Heart right ventricle (tissue), 16 donors: ENCODE results near the gene ELF4. TPM values are rescaled to one million over a fixed set of nuclear protein-coding genes. Genes with fewer than 3 reads are reported as not detected.

Experiments
- ATAC-seq, 8 donors: fragments of 200-7000 bp; cut with Tn5 transposase; one replicate each; pipeline ENCODE4 v1.9.1; 2020; ENCODE audit warnings: mild to moderate bottlenecking in 8 of 8, moderate library complexity in 8 of 8, moderate number of reproducible peaks in 1 of 8
- DNase-seq, 2 donors: peaks; one replicate each; pipeline ENCODE4 v3.0.0-alpha.2; 2020
- H3K27ac ChIP-seq, 10 donors: fragments of 200-600 bp; sonication (generic) in 2 of 10; one replicate each; pipeline versions ENCODE4 v1.5.0 to v1.8.0; 2020 to 2022; ENCODE audit warnings: mild to moderate bottlenecking in 3 of 10
- H3K27me3 ChIP-seq, 7 donors: fragments of 200-600 bp; one replicate each; pipeline ENCODE4 v1.8.0; 2021 to 2022; ENCODE audit warnings: mild to moderate bottlenecking in 2 of 7
- H3K36me3 ChIP-seq, 9 donors: fragments of 200-600 bp; sonication (generic) in 1 of 9; one replicate each; pipeline versions ENCODE4 v1.5.0 to v1.8.0; 2020 to 2022; ENCODE audit warnings: mild to moderate bottlenecking in 2 of 9
- H3K4me1 ChIP-seq, 9 donors: fragments of 200-600 bp; sonication (generic) in 1 of 9; one replicate each; pipeline versions ENCODE4 v1.5.0 to v1.8.0; 2020 to 2022; ENCODE audit warnings: mild to moderate bottlenecking in 4 of 9
- H3K4me3 ChIP-seq, 10 donors: fragments of 200-600 bp; sonication (generic) in 2 of 10; one replicate each; pipeline versions ENCODE4 v1.5.0 to v1.8.0; 2020 to 2022; ENCODE audit warnings: mild to moderate bottlenecking in 7 of 10, moderate library complexity in 2 of 10
- H3K9me3 ChIP-seq, 11 donors: fragments of 200-600 bp in 10 of 11; sonication (generic) in 2 of 11; one replicate each; pipeline versions ENCODE4 v1.5.0 to v1.8.0; 2013 to 2022; ENCODE audit warnings: mild to moderate bottlenecking in 2 of 11, control low read depth in 1 of 11, moderate library complexity in 1 of 11
- CTCF ChIP-seq, 9 donors: fragments of 200-600 bp; sonication (generic) in 2 of 9; IDR thresholded peaks; one replicate each; pipeline versions ENCODE4 v1.5.0 to v1.8.0; 2021 to 2022; ENCODE audit warnings: antibody characterized with exemption in 9 of 9, mild to moderate bottlenecking in 5 of 9, moderate library complexity in 1 of 9
- WGBS, 2 donors: extraction: QIAGEN DNeasy Blood & Tissue Kit; methylation state at CpG; one replicate each; pipeline ENCODE4 v1.1.7; 2013; ENCODE audit warnings: inconsistent platforms in 1 of 2; 5-methylcytosine and 5-hydroxymethylcytosine counted together
- intact Hi-C, 10 donors: fragments of 100-400 bp; cut with DNase I; formaldehyde crosslinking; loops; one replicate each; pipeline versions ENCODE4 v1.11.1 to v1.14.2; 2022
- polyA plus RNA-seq, 2 donors: library from polyadenylated mRNA; stranded (reverse); fragments of 200-250 nt; gene quantifications; one replicate each; pipeline ENCODE4 v1.2.3, GENCODE V29; 2013
- total RNA-seq, 10 donors: library from RNA; stranded (reverse); fragmentation: NEBNext Ultra II Directional in 3 of 10; extraction: Animal tissue kit (Norgen Biotek cat#: 25700) in 3 of 10; gene quantifications; one replicate each; pipeline versions ENCODE4 v1.2.1 to v1.2.4, GENCODE V29; 2021 to 2023
- donor health status: Arrhythmogenic right ventricular cardiomyopathy.
- donor health status: ischemic (EF 13 %, LVEDD 7.1; RV severe dilation, severe dysfunction).
- donor health status: healthy with polysubstance abuse.
- donor health status: DM: no; HTN: yes; CAD: no.
- donor health status: DM: no; HTN: no; CAD: no.
- donor health status: ischemic (EF 25% LVEDD 6.9; RV normal size, moderate dysfunction).
- donor health status: ischemic (EF 25% LVEDD 5.7; RV mildly dilated, moderate dysfunction).
- donor health status: healthy.
- donor health status: DM: yes; HTN: yes; CAD: no.
- donor health status: Ischemic cardiomyopathy.
- donor health status: ischemic (EF 35%, LVEDD 5.7; RV mildly dilated, moderate dysfunction).
- donor health status: nonischemic (EF 11% LVEDD 7.7; RV severe dilation, severe dysfunction).
- donor health status: DM: yes; HTN: yes; CAD: no.
- donor health status: PGD.
- donor health status: ischemic (EF 29% LVEDD 5.4; RV normal size, mild dysfunction).
- donor health status: nonischemic (EF 23%, LVEDD 6.1; RV moderate dilation, normal function).

The ELF4 gene
- total and polyA plus RNA-seq, 12 donors, result 1.8 to 8.6 (median 2.7) TPM

- peak overlapping the region in 7 of 10 donors; percentile 40 to 85 (median 62) for H3K27ac ChIP-seq
- TF ChIP-seq CTCF (IDR thresholded peaks at IDR 0.05), result no peak
- peaks cover 0 to 52% (median 23%) of the 10 kb centered on the region in 9 donors for H3K4me1 ChIP-seq
- H3K9me3 ChIP-seq, result no peaks in the 10 kb centered on the region
- H3K27me3 ChIP-seq, result peaks cover 0 to 7% (median 0%) of the 10 kb centered on the region in 7 donors
- DNase-seq (peak in 1 of 2 donors; percentile 14), ATAC-seq (peak in 1 of 8 donors; percentile 4)
- peaks cover 0 to 11% (median 0%) of the 10 kb centered on the region in 9 donors for H3K36me3 ChIP-seq
- intact Hi-C loops, result loop anchor here in 9 of 10 donors (2.0 to 5.0 kb wide), 6 partner anchors 36 to 111 kb away; partner anchors contain the start of gene AIFM1 (in 1 of the 9)
- H3K4me3 ChIP-seq, result peak overlapping the region in 2 of 10 donors; percentile 35 to 39
- 39 to 49% methylated on average over 9 to 12 of the region's 12 CpGs for WGBS, 2 donors
Measured at GRCh38 chrX:130081421-130082045, 28.8 kb downstream of the ELF4 start.

- 79 to 86% methylated on average over 7 of the region's 7 CpGs for WGBS, 2 donors
Measured at GRCh38 chrX:130080791-130081367, 29.4 kb downstream of the ELF4 start.

GRCh38 chrX:130079824-130080406 is 30.4 kb downstream of the ELF4 start:
- Histone ChIP-seq H3K4me3 (no peak overlapping the region), H3K27me3 (peaks cover 0 to 6% (median 0%) of the 10 kb centered on the region in 7 donors), H3K9me3 (no peaks in the 10 kb centered on the region), H3K27ac (no peak overlapping the region), H3K36me3 (peaks cover 0 to 17% (median 0%) of the 10 kb centered on the region in 9 donors), H3K4me1 (peaks cover 0 to 37% (median 21%) of the 10 kb centered on the region in 9 donors)
- intact Hi-C loops, result loop anchor here (1.0 to 5.0 kb wide), 7 partner anchors 37 to 113 kb away; partner anchors contain the start of gene AIFM1 (in 1 of the 10)
- ATAC-seq (peak in 7 of 8 donors; percentile 21 to 65 (median 58)), DNase-seq (peak; percentile 18 to 58)
- peak; percentile 55 to 76 (median 72) for TF ChIP-seq CTCF (IDR thresholded peaks at IDR 0.05)
- WGBS, 2 donors, result 38 to 41% methylated on average over 9 of the region's 9 CpGs

More at GRCh38 chrX:130080791-130081367, 29.4 kb downstream of the ELF4 start:
- H3K4me1 ChIP-seq, result peaks cover 0 to 46% (median 23%) of the 10 kb centered on the region in 9 donors
- ATAC-seq, result no peak
- DNase-seq, result no peak
- intact Hi-C loops, result loop anchor here in 9 of 10 donors (1.0 to 5.0 kb wide), 7 partner anchors 36 to 112 kb away; partner anchors contain the start of gene AIFM1 (in 1 of the 9)
- no peaks in the 10 kb centered on the region for H3K9me3 ChIP-seq
- peaks cover 0 to 6% (median 0%) of the 10 kb centered on the region in 7 donors for H3K27me3 ChIP-seq
- H3K4me3 ChIP-seq, result no peak overlapping the region
- H3K36me3 ChIP-seq, result peaks cover 0 to 15% (median 0%) of the 10 kb centered on the region in 9 donors
- peak overlapping the region in 1 of 10 donors; percentile 70 for H3K27ac ChIP-seq
- TF ChIP-seq CTCF (IDR thresholded peaks at IDR 0.05), result no peak

- intact Hi-C loops, result loop anchor here in 1 of 10 donors (5.0 kb wide), 1 partner anchor 117 kb away; no protein-coding TSS in a partner anchor
- WGBS, 2 donors, result 76 to 78% methylated on average over 4 of the region's 4 CpGs
- Histone ChIP-seq H3K36me3 (peaks cover 0 to 55% (median 0%) of the 10 kb centered on the region in 9 donors), H3K4me3 (no peak overlapping the region), H3K27me3 (peaks cover 0 to 6% (median 0%) of the 10 kb centered on the region in 7 donors), H3K9me3 (no peaks in the 10 kb centered on the region), H3K4me1 (peaks cover 0 to 11% (median 0%) of the 10 kb centered on the region in 9 donors), H3K27ac (no peak overlapping the region)
- DNase-seq (no peak), ATAC-seq (no peak)
- TF ChIP-seq CTCF (IDR thresholded peaks at IDR 0.05), result no peak
Measured at GRCh38 chrX:130075777-130076176, 34.5 kb downstream of the ELF4 start.
